HepG2 (cell line): Measurements from ENCODE around the gene PLEKHN1.

Source experiments
- EP300 ChIP-seq, 3 experiments: sonication (generic) in 1 of 3; formaldehyde crosslinking in 1 of 3; IDR thresholded peaks; 2 replicates each; pipeline versions ENCODE4 v1.5.1 to v1.6.1; 2011 to 2020; ENCODE audit warnings: low read depth in 2 of 3, low read length in 2 of 3, borderline replicate concordance in 1 of 3, improper control_type of control experiment in 1 of 3, mild to moderate bottlenecking in 1 of 3, missing genetic modification reagents in 1 of 3, moderate library complexity in 1 of 3
- POLR2AphosphoS5 ChIP-seq: IDR thresholded peaks from 2 replicates; pipeline ENCODE4 v1.6.1; 2012; ENCODE audit warnings: low read depth, low read length
- RFX5 ChIP-seq: IDR thresholded peaks from 2 replicates; pipeline ENCODE4 v1.6.1; 2011; ENCODE audit warnings: low read depth, low read length, improper control_type of control experiment
- TAF1 ChIP-seq: sonication (generic); formaldehyde crosslinking; IDR thresholded peaks from 2 replicates; pipeline ENCODE4 v1.4.0; 2020; ENCODE audit warnings: missing genetic modification reagents
- TMF1 ChIP-seq: sonication (generic); formaldehyde crosslinking; IDR thresholded peaks from 2 replicates; pipeline ENCODE4 v1.8.1; 2022; ENCODE audit warnings: low read depth, missing genetic modification reagents
- TOPORS ChIP-seq: sonication (generic); formaldehyde crosslinking; IDR thresholded peaks from 2 replicates; pipeline ENCODE4 v1.8.0; 2023; ENCODE audit warnings: mild to moderate bottlenecking, missing genetic modification reagents

GRCh38 chr1:954927-955326, 11.4 kb upstream of the PLEKHN1 start:
- no peak for TF ChIP-seq RFX5
- no peak for TF ChIP-seq EP300 (IDR thresholded peaks at IDR 0.05; ENCODE audit: low read depth in 2 of 2, low read length in 2 of 2)
- no peak for TF ChIP-seq EP300 (CRISPR knock-in tag; IDR thresholded peaks at IDR 0.05; ENCODE audit: borderline replicate concordance)
- no peak for TF ChIP-seq TAF1 (CRISPR knock-in tag)
- TF ChIP-seq POLR2AphosphoS5 = no peak
- no peak for TF ChIP-seq TMF1 (CRISPR knock-in tag)
- no peak for TF ChIP-seq TOPORS (CRISPR knock-in tag)
